Subcutaneous abdominal adipose tissue (tissue), 5 donors: ENCODE measurements around the gene PTPRD.

Experiments used
- H3K27ac ChIP-seq: one replicate; pipeline ENCODE4 v1.7.0; 2013; ENCODE audit warnings: low read depth, mild to moderate bottlenecking, inconsistent platforms, low read length, moderate library complexity
- H3K27me3 ChIP-seq, 5 donors: one replicate each; pipeline ENCODE4 v1.7.0; 2013; ENCODE audit warnings: low read length in 5 of 5, inconsistent platforms in 1 of 5; ENCODE audit not compliant: control insufficient read depth in 5 of 5, insufficient read depth in 4 of 5
- H3K36me3 ChIP-seq, 5 donors: one replicate each; pipeline ENCODE4 v1.7.0; 2013; ENCODE audit warnings: low read length in 5 of 5; ENCODE audit not compliant: control insufficient read depth in 5 of 5, insufficient read depth in 5 of 5
- H3K4me1 ChIP-seq, 5 donors: one replicate each; pipeline ENCODE4 v1.7.0; 2013; ENCODE audit warnings: low read length in 5 of 5, mild to moderate bottlenecking in 3 of 5, moderate library complexity in 1 of 5; ENCODE audit not compliant: control insufficient read depth in 5 of 5, insufficient read depth in 5 of 5
- H3K4me3 ChIP-seq, 5 donors: one replicate each; pipeline ENCODE4 v1.7.0; 2013; ENCODE audit warnings: low read length in 5 of 5, low read depth in 1 of 5
- H3K9ac ChIP-seq, 5 donors: one replicate each; pipeline ENCODE4 v1.7.0; 2013; ENCODE audit warnings: low read length in 5 of 5, mild to moderate bottlenecking in 4 of 5, moderate library complexity in 3 of 5
- H3K9me3 ChIP-seq, 5 donors: one replicate each; pipeline ENCODE4 v1.7.0; 2013; ENCODE audit warnings: low read length in 5 of 5; ENCODE audit not compliant: control insufficient read depth in 5 of 5
- donor health status: healthy.
- donor health status: healthy.
- donor health status: healthy.
- donor health status: healthy.
- donor health status: healthy.

The PTPRD gene

DNA sequence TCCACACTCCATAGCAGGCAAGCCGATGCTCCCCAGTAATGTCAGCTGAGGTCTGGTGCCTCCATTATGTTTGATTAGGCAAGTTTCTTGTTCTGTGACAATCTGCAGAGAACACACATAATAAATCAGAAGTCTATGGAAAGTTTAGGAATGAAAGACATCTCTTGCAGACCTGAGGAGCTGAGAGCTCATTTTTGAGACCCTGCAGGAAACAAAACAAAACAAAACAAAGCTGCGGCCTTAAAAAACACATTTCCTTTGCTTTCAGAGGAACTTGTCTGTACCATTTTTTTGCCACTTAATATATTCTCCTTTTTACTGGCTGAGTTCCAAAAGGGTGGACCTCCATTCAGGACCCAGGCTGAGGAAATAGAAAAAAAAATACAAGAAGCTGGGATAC, 2332.0 kb downstream of the PTPRD start:
- no peaks in the 10 kb centered on the region for H3K27me3 ChIP-seq
- no peaks in the 10 kb centered on the region for H3K4me1 ChIP-seq
- H3K4me3 ChIP-seq = no peak overlapping the region
- H3K9ac ChIP-seq = no peak overlapping the region
- H3K27ac ChIP-seq = no peak overlapping the region
- H3K9me3 ChIP-seq = peaks cover 0 to 2% (median 0%) of the 10 kb centered on the region in 5 donors
- H3K36me3 ChIP-seq = no peaks in the 10 kb centered on the region

DNA sequence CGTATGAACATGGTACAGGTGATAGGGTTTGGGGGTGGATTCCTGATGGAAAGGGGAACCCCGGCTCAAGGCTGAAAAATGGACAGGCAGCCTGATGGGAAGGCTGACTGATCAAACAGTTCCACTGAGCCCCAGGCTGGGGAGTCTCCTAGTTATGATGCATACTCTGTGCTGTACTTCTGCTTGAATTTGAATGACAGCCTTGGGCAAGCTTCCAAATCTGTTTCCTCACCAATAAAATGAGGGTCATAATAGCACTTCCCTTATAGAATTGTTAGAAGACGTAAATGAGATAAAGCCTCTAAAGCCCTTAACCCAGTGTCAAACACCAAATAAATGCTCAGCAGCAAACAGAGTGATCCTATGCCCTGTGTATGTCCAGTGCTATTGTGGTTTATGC, 2334.8 kb downstream of the PTPRD start:
- Histone ChIP-seq H3K4me3 (no peak overlapping the region), H3K9me3 (peaks cover 0 to 4% (median 0%) of the 10 kb centered on the region in 5 donors), H3K27ac (no peak overlapping the region), H3K27me3 (no peaks in the 10 kb centered on the region), H3K4me1 (no peaks in the 10 kb centered on the region), H3K9ac (no peak overlapping the region), H3K36me3 (no peaks in the 10 kb centered on the region)

DNA sequence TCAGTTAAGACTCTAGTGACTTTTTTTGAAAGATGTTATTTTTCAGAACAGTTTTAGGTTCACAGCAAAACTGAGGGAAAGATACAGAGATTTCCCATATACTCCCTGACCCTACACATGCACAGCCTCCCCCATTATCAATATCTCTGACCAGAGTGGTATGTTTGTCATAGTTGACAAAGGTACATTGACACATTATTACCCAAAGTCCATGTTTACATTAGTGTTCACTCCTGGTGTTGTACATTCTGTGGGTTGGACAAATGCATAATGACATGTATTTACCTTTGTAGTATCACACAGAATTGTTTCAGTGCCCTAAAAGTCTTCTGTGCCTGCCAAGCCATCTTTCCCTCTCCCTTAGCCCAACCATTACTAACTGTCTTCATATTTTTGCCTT, 2342.6 kb downstream of the PTPRD start:
- H3K4me1 ChIP-seq = no peaks in the 10 kb centered on the region
- H3K27ac ChIP-seq = no peak overlapping the region
- H3K9me3 ChIP-seq = no peaks in the 10 kb centered on the region
- H3K9ac ChIP-seq = no peak overlapping the region
- no peak overlapping the region for H3K4me3 ChIP-seq
- no peaks in the 10 kb centered on the region for H3K36me3 ChIP-seq
- no peaks in the 10 kb centered on the region for H3K27me3 ChIP-seq

- H3K9me3 ChIP-seq = no peaks in the 10 kb centered on the region
- no peaks in the 10 kb centered on the region for H3K27me3 ChIP-seq
- no peak overlapping the region for H3K9ac ChIP-seq
- H3K36me3 ChIP-seq = no peaks in the 10 kb centered on the region
- no peak overlapping the region for H3K4me3 ChIP-seq
- no peak overlapping the region for H3K27ac ChIP-seq
- no peaks in the 10 kb centered on the region for H3K4me1 ChIP-seq
Observed at GRCh38 chr9:8268881-8269280, 2343.9 kb downstream of the PTPRD start.

DNA sequence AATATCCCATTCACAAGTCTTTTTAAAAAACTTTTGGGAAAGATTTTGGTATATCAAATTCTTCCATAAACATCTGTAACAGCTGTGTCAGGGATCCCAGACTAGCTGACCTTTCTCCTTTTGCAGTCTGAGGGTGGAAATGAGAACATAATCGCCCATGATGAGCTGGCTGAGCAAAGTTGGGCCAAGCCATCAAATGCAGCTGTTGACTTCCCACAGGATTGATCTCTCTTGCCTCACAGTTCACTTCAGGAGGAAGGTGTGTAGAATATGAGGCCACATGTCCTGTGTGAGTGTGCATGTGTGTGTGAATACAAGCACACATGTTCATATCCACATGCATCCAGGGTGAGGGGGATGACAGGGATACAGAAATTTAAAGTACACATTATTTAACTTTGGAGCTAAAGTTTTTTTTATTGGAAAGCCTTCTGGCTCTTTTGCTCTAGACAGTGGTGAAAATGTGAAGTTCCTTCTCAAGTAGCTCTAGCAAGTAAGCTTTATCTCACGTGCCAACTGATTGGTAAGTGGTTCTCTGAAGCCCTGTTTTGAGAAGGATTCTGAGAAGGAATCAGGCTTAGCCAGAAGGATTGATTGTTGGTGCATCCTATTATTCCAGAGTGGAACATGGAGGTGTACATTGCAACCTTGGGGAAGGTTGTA, 2344.5 kb downstream of the PTPRD start:
- Histone ChIP-seq H3K4me1 (no peaks in the 10 kb centered on the region), H3K9me3 (no peaks in the 10 kb centered on the region), H3K27me3 (no peaks in the 10 kb centered on the region), H3K9ac (no peak overlapping the region), H3K36me3 (no peaks in the 10 kb centered on the region), H3K27ac (no peak overlapping the region), H3K4me3 (no peak overlapping the region)

GRCh38 chr9:8267636-8268035, 2345.2 kb downstream of the PTPRD start:
- Histone ChIP-seq H3K9me3 (no peaks in the 10 kb centered on the region), H3K4me3 (no peak overlapping the region), H3K27ac (no peak overlapping the region), H3K27me3 (no peaks in the 10 kb centered on the region), H3K36me3 (no peaks in the 10 kb centered on the region), H3K4me1 (peaks cover 0 to 4% (median 0%) of the 10 kb centered on the region in 5 donors), H3K9ac (no peak overlapping the region)

DNA sequence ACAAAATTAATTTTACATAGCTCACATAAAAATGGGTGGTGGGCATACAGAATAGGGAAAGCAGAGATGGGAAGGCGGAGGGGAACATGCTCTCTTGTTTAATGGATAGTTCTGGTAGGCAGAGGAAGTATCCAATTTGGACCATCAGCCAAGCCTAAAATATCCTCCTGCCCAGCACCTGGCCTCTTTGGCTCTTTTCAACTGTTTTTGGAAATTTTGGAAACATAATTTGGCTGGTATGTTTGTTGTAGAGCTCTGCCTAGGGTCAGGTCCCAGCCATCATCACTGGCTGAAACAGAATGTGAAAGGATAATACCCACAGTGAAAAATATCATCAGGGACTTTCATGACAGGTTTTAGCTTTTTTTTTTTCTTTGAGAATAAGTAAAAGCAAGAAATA, 2345.9 kb downstream of the PTPRD start:
- Histone ChIP-seq H3K36me3 (no peaks in the 10 kb centered on the region), H3K27ac (no peak overlapping the region), H3K4me1 (peaks cover 0 to 4% (median 0%) of the 10 kb centered on the region in 5 donors), H3K9ac (no peak overlapping the region), H3K9me3 (no peaks in the 10 kb centered on the region), H3K4me3 (no peak overlapping the region), H3K27me3 (no peaks in the 10 kb centered on the region)

GRCh38 chr9:8265281-8265680, 2347.5 kb downstream of the PTPRD start:
- no peaks in the 10 kb centered on the region for H3K9me3 ChIP-seq
- H3K27me3 ChIP-seq = no peaks in the 10 kb centered on the region
- no peaks in the 10 kb centered on the region for H3K36me3 ChIP-seq
- no peak overlapping the region for H3K4me3 ChIP-seq
- H3K9ac ChIP-seq = no peak overlapping the region
- H3K4me1 ChIP-seq = peaks cover 0 to 4% (median 0%) of the 10 kb centered on the region in 5 donors
- no peak overlapping the region for H3K27ac ChIP-seq
